Adrenal gland (tissue), 12 donors: ENCODE results near the gene UGT1A10. TPM values are rescaled to one million over a fixed set of nuclear protein-coding genes. Genes with fewer than 3 reads are reported as not detected.

Experiments used
- DNase-seq, 7 donors: peaks; one replicate each; pipeline ENCODE4 v3.0.0-alpha.2; 2019 to 2020
- H3K27ac ChIP-seq, 5 donors: fragments of 200-600 bp; sonication (generic) in 4 of 5; 1 replicate in 3 of 5; 2 replicates in 2 of 5; pipeline versions ENCODE4 v1.5.1 to v1.8.0; 2016 to 2020; ENCODE audit warnings: mild to moderate bottlenecking in 1 of 5
- H3K27me3 ChIP-seq: fragments of 200-600 bp; 2 replicates; pipeline ENCODE4 v1.8.0; 2021
- H3K36me3 ChIP-seq, 2 donors: fragments of 200-600 bp; replicated peaks in 1 of 2; 1 replicate in 1 of 2; 2 replicates in 1 of 2; pipeline versions ENCODE4 v1.5.1 to v1.8.0; 2018 to 2022
- H3K4me1 ChIP-seq, 2 donors: fragments of 200-600 bp; replicated peaks in 1 of 2; 1 replicate in 1 of 2; 2 replicates in 1 of 2; pipeline versions ENCODE4 v1.5.1 to v1.8.0; 2018 to 2021
- H3K4me3 ChIP-seq, 4 donors: fragments of 200-600 bp; sonication (generic) in 3 of 4; one replicate each; pipeline ENCODE4 v1.5.1; 2016 to 2018
- H3K9me3 ChIP-seq, 3 donors: fragments of 200-600 bp; sonication (generic) in 1 of 3; replicated peaks in 1 of 3; 1 replicate in 2 of 3; 2 replicates in 1 of 3; pipeline versions ENCODE4 v1.5.1 to v1.8.0; 2016 to 2021
- POLR2A ChIP-seq, 2 donors: fragments of 450-650 bp; IDR thresholded peaks; one replicate each; pipeline ENCODE4 v1.6.1; 2017; ENCODE audit warnings: antibody characterized with exemption in 2 of 2, mild to moderate bottlenecking in 2 of 2, moderate library complexity in 1 of 2
- WGBS, 4 donors: extraction: QIAGEN DNeasy Blood & Tissue Kit in 2 of 4; methylation state at CpG; one replicate each; pipeline versions ENCODE4 v1.1.5 to v1.1.7; 2013 to 2017; 5-methylcytosine and 5-hydroxymethylcytosine counted together
- intact Hi-C, 2 donors: fragments of 100-400 bp; cut with DNase I; formaldehyde crosslinking; loops; one replicate each; pipeline versions ENCODE4 v1.14.1 to v1.15.0; 2022 to 2023
- polyA plus RNA-seq, 3 donors: library from polyadenylated mRNA; stranded (reverse); fragments of 200-250 nt in 2 of 3; fragments of 350-450 nt in 1 of 3; fragmentation: Illumina TruSeq in 1 of 3; extraction: RNeasy Lipid Tissue Mini Kit (QIAGEN cat#74804) in 1 of 3; gene quantifications; one replicate each; pipeline ENCODE4 v1.2.3, GENCODE V29; 2013 to 2014
- total RNA-seq, 9 donors: library from RNA; depleted of rRNA in 4 of 9; stranded (reverse); fragments of >200 nt in 4 of 9; fragments of 120-200 nt in 1 of 9; fragmentation: NEBNext Ultra II Directional in 1 of 9; extraction: Animal tissue kit (Norgen Biotek cat#: 25700) in 1 of 9; gene quantifications; one replicate each; pipeline versions ENCODE4 v1.1.0 to v1.2.4, GENCODE V29; 2013 to 2023
- TF ChIP-seq, protein P1 (sequence below), 6 experiments: fragments of 450-650 bp in 4 of 6; fragments of 200-600 bp in 2 of 6; sonication (generic) in 1 of 6; IDR thresholded peaks; 1 replicate in 5 of 6; 2 replicates in 1 of 6; pipeline versions ENCODE4 v1.5.1 to v1.8.0; 2016 to 2021; ENCODE audit warnings: antibody characterized with exemption in 6 of 6, mild to moderate bottlenecking in 2 of 6, moderate library complexity in 1 of 6
- donor health status: healthy with polysubstance abuse.
- donor health status: Bipolar disorder and iron deficiency.
- donor health status: DM: yes; HTN: yes; CAD: no.
- donor health status: DM: no; HTN: no; CAD: no.
- donor health status: DM: no; HTN: no; CAD: no.
- donor health status: DM: yes; HTN: yes; CAD: no.

UGT1A10 gene
- total and polyA plus RNA-seq, 12 donors = not detected

DNA sequence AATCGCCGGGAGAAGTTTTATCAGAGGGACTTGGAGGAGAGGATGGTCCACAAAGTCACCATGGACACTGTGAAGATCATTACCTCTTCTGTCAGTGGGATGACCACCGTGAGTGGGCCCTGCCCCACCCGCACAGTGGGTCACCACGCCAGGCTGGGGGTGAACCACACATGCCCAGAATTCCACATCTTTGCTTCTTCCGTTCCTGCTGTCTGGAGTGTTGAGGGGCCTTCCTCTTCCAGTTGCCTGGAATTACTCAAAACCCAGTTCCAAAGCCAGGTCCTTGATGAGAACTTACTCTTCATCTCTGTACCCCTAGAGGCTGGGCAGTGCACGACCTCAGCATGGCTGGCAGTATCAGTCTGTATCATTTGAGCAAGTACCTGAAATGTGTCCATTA is 164.0 kb downstream of the UGT1A10 start:
- H3K4me3 ChIP-seq = no peak overlapping the region
- WGBS, 4 donors = 65 to 84% (median 70%) methylated on average over 5 to 7 of the region's 7 CpGs
- no peaks in the 10 kb centered on the region for H3K9me3 ChIP-seq
- TF ChIP-seq, protein P1, sequence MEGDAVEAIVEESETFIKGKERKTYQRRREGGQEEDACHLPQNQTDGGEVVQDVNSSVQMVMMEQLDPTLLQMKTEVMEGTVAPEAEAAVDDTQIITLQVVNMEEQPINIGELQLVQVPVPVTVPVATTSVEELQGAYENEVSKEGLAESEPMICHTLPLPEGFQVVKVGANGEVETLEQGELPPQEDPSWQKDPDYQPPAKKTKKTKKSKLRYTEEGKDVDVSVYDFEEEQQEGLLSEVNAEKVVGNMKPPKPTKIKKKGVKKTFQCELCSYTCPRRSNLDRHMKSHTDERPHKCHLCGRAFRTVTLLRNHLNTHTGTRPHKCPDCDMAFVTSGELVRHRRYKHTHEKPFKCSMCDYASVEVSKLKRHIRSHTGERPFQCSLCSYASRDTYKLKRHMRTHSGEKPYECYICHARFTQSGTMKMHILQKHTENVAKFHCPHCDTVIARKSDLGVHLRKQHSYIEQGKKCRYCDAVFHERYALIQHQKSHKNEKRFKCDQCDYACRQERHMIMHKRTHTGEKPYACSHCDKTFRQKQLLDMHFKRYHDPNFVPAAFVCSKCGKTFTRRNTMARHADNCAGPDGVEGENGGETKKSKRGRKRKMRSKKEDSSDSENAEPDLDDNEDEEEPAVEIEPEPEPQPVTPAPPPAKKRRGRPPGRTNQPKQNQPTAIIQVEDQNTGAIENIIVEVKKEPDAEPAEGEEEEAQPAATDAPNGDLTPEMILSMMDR (IDR thresholded peaks at IDR 0.05) = no peak
- TF ChIP-seq POLR2A (IDR thresholded peaks at IDR 0.05) = no peak
- no peaks in the 10 kb centered on the region for H3K36me3 ChIP-seq
- DNase-seq = peak in 1 of 7 donors; percentile 2
- H3K4me1 ChIP-seq = no peaks in the 10 kb centered on the region
- intact Hi-C loops = no loop called here
- no peak overlapping the region for H3K27ac ChIP-seq
- H3K27me3 ChIP-seq = peaks cover 4% of the 10 kb centered on the region

DNA sequence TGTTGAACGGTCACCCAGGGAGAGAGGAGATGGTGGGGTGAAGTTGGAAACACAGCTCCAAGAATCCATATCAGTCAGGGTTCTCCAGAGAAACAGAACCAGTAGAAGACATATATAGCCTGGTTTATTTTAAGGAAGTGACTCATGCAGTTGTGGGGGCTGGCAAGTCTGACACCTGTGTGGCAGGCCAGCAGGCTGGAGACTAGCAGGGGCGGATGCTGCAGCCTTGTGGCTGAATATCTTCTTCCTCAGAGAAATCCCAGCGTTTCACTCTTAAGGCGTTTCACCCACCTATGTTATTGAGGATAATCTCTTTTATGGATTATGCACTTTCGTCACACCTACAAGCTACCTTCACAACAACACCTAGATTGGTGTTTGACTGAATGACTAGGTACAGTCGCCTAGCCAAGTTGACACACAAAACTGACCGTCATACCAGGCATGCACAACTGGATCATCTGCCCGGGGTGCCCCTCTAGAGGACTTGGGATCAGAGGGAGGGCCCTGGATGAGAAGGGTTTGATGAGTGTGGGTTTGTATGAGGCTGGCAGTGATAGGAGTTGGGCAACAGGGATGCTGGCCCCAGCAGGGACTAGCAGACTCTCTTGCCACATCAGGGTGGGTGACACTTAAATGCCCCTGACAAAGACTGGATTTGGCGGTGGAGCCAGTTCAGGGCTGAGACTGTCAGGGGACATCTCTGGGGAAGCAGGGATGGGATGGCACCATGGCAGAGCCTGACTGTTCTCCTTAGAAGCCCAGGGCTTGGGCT is 165.3 kb downstream of the UGT1A10 start:
- Histone ChIP-seq H3K9me3 (no peaks in the 10 kb centered on the region), H3K4me1 (no peaks in the 10 kb centered on the region), H3K27ac (no peak overlapping the region), H3K27me3 (peaks cover 4% of the 10 kb centered on the region), H3K36me3 (no peaks in the 10 kb centered on the region), H3K4me3 (no peak overlapping the region)
- DNase-seq = peak in 2 of 7 donors; percentile 0 to 24
- 76 to 87% (median 80%) methylated on average over 8 to 9 of the region's 9 CpGs for WGBS, 4 donors
- TF ChIP-seq, protein P1 (IDR thresholded peaks at IDR 0.05) = no peak
- TF ChIP-seq POLR2A (IDR thresholded peaks at IDR 0.05) = no peak
- intact Hi-C loops = no loop called here

DNA sequence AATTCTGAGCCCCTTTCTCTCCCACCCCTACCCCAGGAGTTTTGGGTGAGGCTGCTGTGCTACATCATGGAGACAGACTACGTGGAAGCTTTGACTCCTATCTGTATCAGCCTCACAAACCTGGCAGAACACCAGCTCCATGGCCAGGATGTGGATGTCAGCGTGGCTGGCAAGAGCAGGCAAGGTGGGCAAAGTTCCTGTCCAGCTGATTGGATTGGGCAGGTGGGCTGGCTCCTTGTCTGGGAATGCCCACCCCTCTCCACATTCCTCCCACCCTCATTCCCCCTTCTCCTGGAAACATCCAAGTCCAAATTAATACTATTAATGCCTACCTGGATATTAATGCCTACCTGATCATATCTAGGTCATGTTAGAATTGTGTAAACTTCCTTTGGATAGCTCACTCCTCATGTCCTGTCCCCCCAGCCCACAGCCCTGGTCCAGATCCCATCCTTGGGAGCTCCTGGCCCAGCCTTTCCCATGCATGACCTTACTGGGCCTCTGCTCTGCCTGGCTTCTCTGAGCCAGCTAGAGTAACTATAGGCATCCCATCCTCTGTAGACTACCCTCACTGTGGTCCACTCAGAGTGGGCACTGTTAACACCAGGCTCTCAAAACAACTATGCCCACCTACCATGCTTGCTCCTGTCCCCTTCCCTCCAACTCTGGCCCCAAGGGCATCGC is 166.0 kb downstream of the UGT1A10 start:
- intact Hi-C loops = no loop called here
- no peak overlapping the region for H3K27ac ChIP-seq
- DNase-seq = peak in 2 of 7 donors; percentile 2 to 17
- peaks cover 4% of the 10 kb centered on the region for H3K27me3 ChIP-seq
- H3K36me3 ChIP-seq = no peaks in the 10 kb centered on the region
- no peaks in the 10 kb centered on the region for H3K4me1 ChIP-seq
- TF ChIP-seq POLR2A (IDR thresholded peaks at IDR 0.05) = no peak
- TF ChIP-seq, protein P1 (IDR thresholded peaks at IDR 0.05) = no peak
- WGBS, 4 donors = 61 to 79% (median 70%) methylated on average over 2 to 3 of the region's 3 CpGs
- no peak overlapping the region for H3K4me3 ChIP-seq
- no peaks in the 10 kb centered on the region for H3K9me3 ChIP-seq

DNA sequence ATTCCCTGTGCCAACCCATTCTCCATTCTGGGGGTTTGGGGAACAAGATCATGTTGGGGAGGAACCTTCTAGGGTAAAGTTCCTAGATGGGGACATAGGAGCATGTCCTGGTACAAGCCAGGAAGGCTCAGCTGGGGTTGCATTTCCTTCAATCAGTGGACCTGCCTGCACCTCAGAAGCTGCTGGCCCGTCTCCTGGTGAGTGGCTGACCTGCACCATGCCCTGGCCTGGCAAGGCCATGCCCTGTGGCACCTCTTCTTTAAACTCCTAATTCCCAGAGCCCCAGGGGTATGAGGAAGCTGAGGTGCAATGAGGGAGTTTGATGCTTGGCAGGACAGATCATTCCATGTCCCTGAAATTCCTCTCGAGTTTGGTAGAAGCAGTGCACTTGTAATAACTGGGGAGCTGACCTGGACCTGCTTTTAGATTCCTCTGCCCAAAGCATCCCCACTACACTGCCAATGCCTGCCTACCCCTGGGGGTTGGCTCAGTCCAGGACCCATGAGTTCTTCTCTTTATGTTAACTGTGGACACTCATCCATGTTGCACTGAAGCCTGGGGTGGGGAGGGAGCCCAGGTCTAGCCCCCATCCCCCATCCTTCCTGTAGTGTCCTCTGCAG is 167.2 kb downstream of the UGT1A10 start:
- Histone ChIP-seq H3K27ac (no peak overlapping the region), H3K36me3 (no peaks in the 10 kb centered on the region), H3K4me1 (no peaks in the 10 kb centered on the region), H3K27me3 (peaks cover 4% of the 10 kb centered on the region), H3K9me3 (no peaks in the 10 kb centered on the region), H3K4me3 (no peak overlapping the region)
- DNase-seq = peak in 2 of 7 donors; percentile 4 to 24
- WGBS, 4 donors = 58 to 91% (median 70%) methylated on average over 1 to 2 of the region's 2 CpGs
- intact Hi-C loops = no loop called here
- no peak for TF ChIP-seq POLR2A (IDR thresholded peaks at IDR 0.05)
- TF ChIP-seq, protein P1 (IDR thresholded peaks at IDR 0.05) = no peak
